Osteoblast (primary cell): ENCODE results near the gene EDEM3. TPM values are rescaled to one million over a fixed set of nuclear protein-coding genes. Genes with fewer than 3 reads are reported as not detected.

ENCODE experiments used
- DNase-seq: peaks from one replicate; pipeline ENCODE4 v3.0.0; 2011; ENCODE audit warnings: low spot score, mixed read lengths; ENCODE audit not compliant: insufficient read length; ENCODE audit errors: missing footprints
- H2AFZ ChIP-seq: 2 replicates; pipeline ENCODE4 v1.6.0; 2011; ENCODE audit warnings: mild to moderate bottlenecking, low read length
- H3K27ac ChIP-seq: 2 replicates; pipeline ENCODE4 v1.5.1; 2011; ENCODE audit warnings: mild to moderate bottlenecking, low read depth, low read length, moderate library complexity
- H3K27me3 ChIP-seq: 2 replicates; pipeline ENCODE4 v1.6.0; 2012; ENCODE audit warnings: mild to moderate bottlenecking, control low read depth, inconsistent platforms, low read length, moderate library complexity; ENCODE audit not compliant: insufficient read depth
- H3K36me3 ChIP-seq: 2 replicates; pipeline ENCODE4 v1.5.1; 2011; ENCODE audit warnings: mild to moderate bottlenecking, low read length, control low read depth, moderate library complexity; ENCODE audit not compliant: insufficient read depth
- H3K4me1 ChIP-seq: 2 replicates; pipeline ENCODE4 v1.5.1; 2011; ENCODE audit warnings: mild to moderate bottlenecking, low read length, control low read depth, moderate library complexity; ENCODE audit not compliant: insufficient read depth
- H3K4me2 ChIP-seq: 2 replicates; pipeline ENCODE4 v1.6.0; 2011; ENCODE audit warnings: mild to moderate bottlenecking, low read length; ENCODE audit not compliant: insufficient read depth
- H3K4me3 ChIP-seq: fragments of 200-600 bp; sonication (generic); 3 replicates; pipeline ENCODE4 v1.5.1; 2012; ENCODE audit warnings: mild to moderate bottlenecking, low read length, inconsistent platforms; ENCODE audit not compliant: insufficient read depth
- H3K79me2 ChIP-seq: 2 replicates; pipeline ENCODE4 v1.6.0; 2012; ENCODE audit warnings: mild to moderate bottlenecking, low read length, control low read depth, inconsistent platforms; ENCODE audit not compliant: insufficient read depth
- H3K9me3 ChIP-seq: 2 replicates; pipeline ENCODE4 v1.5.1; 2011; ENCODE audit warnings: low read depth, low read length, control low read depth
- H4K20me1 ChIP-seq: 2 replicates; pipeline ENCODE4 v1.6.0; 2012; ENCODE audit warnings: mild to moderate bottlenecking, low read length, control low read depth; ENCODE audit not compliant: insufficient read depth
- CTCF ChIP-seq: IDR thresholded peaks from 2 replicates; pipeline ENCODE4 v1.5.1; 2011; ENCODE audit warnings: mild to moderate bottlenecking, low read depth, low read length, moderate library complexity; ENCODE audit errors: extremely low read depth
- total RNA-seq: library from RNA; depleted of rRNA; stranded (reverse); fragments of >200 nt; gene quantifications from 2 replicates; pipeline ENCODE4 v1.2.3, GENCODE V29; 2012

EDEM3 gene
- total RNA-seq, 1 donor: 43.1 TPM

- H3K27ac ChIP-seq: no peak overlapping the region
- no peak for DNase-seq
- no peaks in the 10 kb centered on the region for H4K20me1 ChIP-seq
- H3K27me3 ChIP-seq: peaks cover 10% of the 10 kb centered on the region
- H3K79me2 ChIP-seq: no peaks in the 10 kb centered on the region
- no peak for TF ChIP-seq CTCF
- no peaks in the 10 kb centered on the region for H3K4me1 ChIP-seq
- H3K4me2 ChIP-seq: no peak overlapping the region
- H2AFZ ChIP-seq: no peak overlapping the region
- H3K9me3 ChIP-seq: no peaks in the 10 kb centered on the region
- H3K36me3 ChIP-seq: no peaks in the 10 kb centered on the region
- no peak overlapping the region for H3K4me3 ChIP-seq
Measured at GRCh38 chr1:184641894-184642293, 112.8 kb downstream of the EDEM3 start.

- peaks cover 10% of the 10 kb centered on the region for H3K27me3 ChIP-seq
- H2AFZ ChIP-seq: no peak overlapping the region
- no peak for DNase-seq
- TF ChIP-seq CTCF: no peak
- no peaks in the 10 kb centered on the region for H3K9me3 ChIP-seq
- H3K79me2 ChIP-seq: no peaks in the 10 kb centered on the region
- H4K20me1 ChIP-seq: no peaks in the 10 kb centered on the region
- no peak overlapping the region for H3K4me3 ChIP-seq
- H3K27ac ChIP-seq: no peak overlapping the region
- H3K4me2 ChIP-seq: no peak overlapping the region
- H3K36me3 ChIP-seq: no peaks in the 10 kb centered on the region
- no peaks in the 10 kb centered on the region for H3K4me1 ChIP-seq
Measured at GRCh38 chr1:184640505-184640904, 114.2 kb downstream of the EDEM3 start.

Other genes with a start within 250 kb of the EDEM3 start
- 53.6 and 66.2 TPM in 2 replicates for gene NIBAN1, start 219.7 kb upstream of the EDEM3 start, total RNA-seq